Esophagus squamous epithelium (tissue), 5 donors: Measurements from ENCODE around the gene ST3GAL3. TPM values are rescaled to one million over a fixed set of nuclear protein-coding genes. Genes with fewer than 3 reads are reported as not detected.

ENCODE experiments used
- DNase-seq: peaks from one replicate; lab custom pipeline; 2025; lab: John Stamatoyannopoulos, UW
- H3K27ac ChIP-seq, 4 donors: fragments of 200-600 bp; sonication (generic); one replicate each; pipeline ENCODE4 v1.5.1; 2016 to 2019; ENCODE audit warnings: mild to moderate bottlenecking in 1 of 4
- H3K27me3 ChIP-seq, 4 donors: fragments of 200-600 bp; sonication (generic); 1 replicate in 3 of 4; 2 replicates in 1 of 4; pipeline versions ENCODE4 v1.5.1 to v1.6.0; 2017 to 2021; ENCODE audit warnings: antibody characterized with exemption in 1 of 4
- H3K36me3 ChIP-seq, 3 donors: fragments of 200-600 bp; sonication (generic); one replicate each; pipeline ENCODE4 v1.5.1; 2016 to 2019
- H3K4me1 ChIP-seq, 3 donors: fragments of 200-600 bp; sonication (generic); one replicate each; pipeline ENCODE4 v1.5.1; 2017 to 2019
- H3K4me3 ChIP-seq, 4 donors: fragments of 200-600 bp; sonication (generic); 1 replicate in 3 of 4; 2 replicates in 1 of 4; pipeline ENCODE4 v1.5.1; 2016 to 2019; ENCODE audit warnings: mild to moderate bottlenecking in 2 of 4, moderate library complexity in 1 of 4
- H3K9me3 ChIP-seq, 3 donors: fragments of 200-600 bp; sonication (generic); one replicate each; pipeline ENCODE4 v1.5.1; 2016 to 2019
- POLR2A ChIP-seq, 4 donors: fragments of 450-650 bp; IDR thresholded peaks; one replicate each; pipeline ENCODE4 v1.6.1; 2017; ENCODE audit warnings: antibody characterized with exemption in 4 of 4, mild to moderate bottlenecking in 4 of 4, moderate library complexity in 3 of 4
- WGBS, 2 donors: methylation state at CpG; one replicate each; pipeline ENCODE4 v1.1.5; 2018; 5-methylcytosine and 5-hydroxymethylcytosine counted together
- intact Hi-C: fragments of 100-400 bp; cut with DNase I; formaldehyde crosslinking; loops from one replicate; pipeline ENCODE4 v1.15.0; 2022
- total RNA-seq, 4 donors: library from RNA; depleted of rRNA; stranded (reverse); fragments of >200 nt; gene quantifications; one replicate each; pipeline ENCODE4 v1.1.0, GENCODE V29; 2016
- TF ChIP-seq, protein P1 (sequence below), 6 experiments: fragments of 450-650 bp in 4 of 6; fragments of 200-600 bp in 2 of 6; sonication (generic) in 2 of 6; IDR thresholded peaks; one replicate each; pipeline ENCODE4 v1.5.1; 2016 to 2019; ENCODE audit warnings: antibody characterized with exemption in 6 of 6, mild to moderate bottlenecking in 4 of 6, moderate library complexity in 4 of 6
- donor health status: DM: yes; HTN: yes; CAD: no.

The ST3GAL3 gene
- total RNA-seq, 4 donors from 2014 or later: 2.8 to 10.7 (median 7.1) TPM

DNA sequence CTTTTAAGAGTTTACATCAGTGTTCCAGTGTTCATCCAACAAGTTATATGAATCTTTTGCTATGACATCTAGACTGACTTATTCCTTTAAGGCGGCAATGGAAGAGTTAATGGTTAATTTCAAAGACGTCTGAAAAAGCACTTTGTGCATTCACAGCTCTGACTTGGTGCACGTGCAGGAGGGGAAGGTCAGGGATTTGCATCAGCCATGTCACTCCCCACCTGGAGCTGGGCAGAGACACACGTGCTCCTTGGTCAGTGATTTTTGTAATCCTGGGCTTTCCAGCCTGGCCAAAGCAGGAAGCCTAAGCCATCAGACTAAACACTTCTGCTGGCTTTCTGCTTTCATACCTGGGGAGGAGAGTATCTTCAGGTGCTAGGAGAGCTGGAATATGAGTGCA, 96.3 kb downstream of the ST3GAL3 start:
- H3K27ac ChIP-seq: no peak overlapping the region
- peaks cover 0 to 9% (median 4%) of the 10 kb centered on the region in 3 donors for H3K4me1 ChIP-seq
- no peaks in the 10 kb centered on the region for H3K27me3 ChIP-seq
- H3K9me3 ChIP-seq: no peaks in the 10 kb centered on the region
- H3K4me3 ChIP-seq: no peak overlapping the region
- DNase-seq: no peak
- no peaks in the 10 kb centered on the region for H3K36me3 ChIP-seq
- TF ChIP-seq, protein P1, sequence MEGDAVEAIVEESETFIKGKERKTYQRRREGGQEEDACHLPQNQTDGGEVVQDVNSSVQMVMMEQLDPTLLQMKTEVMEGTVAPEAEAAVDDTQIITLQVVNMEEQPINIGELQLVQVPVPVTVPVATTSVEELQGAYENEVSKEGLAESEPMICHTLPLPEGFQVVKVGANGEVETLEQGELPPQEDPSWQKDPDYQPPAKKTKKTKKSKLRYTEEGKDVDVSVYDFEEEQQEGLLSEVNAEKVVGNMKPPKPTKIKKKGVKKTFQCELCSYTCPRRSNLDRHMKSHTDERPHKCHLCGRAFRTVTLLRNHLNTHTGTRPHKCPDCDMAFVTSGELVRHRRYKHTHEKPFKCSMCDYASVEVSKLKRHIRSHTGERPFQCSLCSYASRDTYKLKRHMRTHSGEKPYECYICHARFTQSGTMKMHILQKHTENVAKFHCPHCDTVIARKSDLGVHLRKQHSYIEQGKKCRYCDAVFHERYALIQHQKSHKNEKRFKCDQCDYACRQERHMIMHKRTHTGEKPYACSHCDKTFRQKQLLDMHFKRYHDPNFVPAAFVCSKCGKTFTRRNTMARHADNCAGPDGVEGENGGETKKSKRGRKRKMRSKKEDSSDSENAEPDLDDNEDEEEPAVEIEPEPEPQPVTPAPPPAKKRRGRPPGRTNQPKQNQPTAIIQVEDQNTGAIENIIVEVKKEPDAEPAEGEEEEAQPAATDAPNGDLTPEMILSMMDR (IDR thresholded peaks at IDR 0.05): no peak
- TF ChIP-seq POLR2A (IDR thresholded peaks at IDR 0.05): no peak
- intact Hi-C loops: no loop called here
- WGBS, 2 donors: 75 to 90% methylated on average over 4 of the region's 4 CpGs

DNA sequence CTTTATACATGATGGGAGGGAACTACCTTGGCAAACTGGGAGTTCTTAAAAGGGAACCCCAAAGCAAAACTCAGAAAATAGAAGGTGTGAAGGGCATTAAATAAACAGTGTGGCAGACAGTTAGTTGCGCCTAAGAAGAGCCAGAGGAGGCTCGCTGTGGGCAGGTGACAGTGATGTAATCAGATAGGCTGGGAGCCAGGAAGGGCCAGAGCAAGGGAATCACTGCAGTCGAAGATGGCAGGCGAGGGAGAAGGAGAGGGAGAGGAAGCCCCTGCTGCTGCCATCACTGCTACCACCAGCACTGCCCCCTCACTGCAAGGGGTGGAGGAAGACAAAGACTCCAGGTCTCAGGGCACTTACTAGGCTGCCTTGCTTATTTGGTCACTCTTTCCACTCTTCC, 97.2 kb downstream of the ST3GAL3 start:
- intact Hi-C loops: no loop called here
- 84 to 88% methylated on average over 4 of the region's 4 CpGs for WGBS, 2 donors
- Histone ChIP-seq H3K4me3 (no peak overlapping the region), H3K4me1 (peaks cover 0 to 9% (median 4%) of the 10 kb centered on the region in 3 donors), H3K27me3 (no peaks in the 10 kb centered on the region), H3K36me3 (no peaks in the 10 kb centered on the region), H3K9me3 (no peaks in the 10 kb centered on the region), H3K27ac (no peak overlapping the region)
- TF ChIP-seq, protein P1 (IDR thresholded peaks at IDR 0.05): no peak
- TF ChIP-seq POLR2A (IDR thresholded peaks at IDR 0.05): no peak
- DNase-seq: no peak

DNA sequence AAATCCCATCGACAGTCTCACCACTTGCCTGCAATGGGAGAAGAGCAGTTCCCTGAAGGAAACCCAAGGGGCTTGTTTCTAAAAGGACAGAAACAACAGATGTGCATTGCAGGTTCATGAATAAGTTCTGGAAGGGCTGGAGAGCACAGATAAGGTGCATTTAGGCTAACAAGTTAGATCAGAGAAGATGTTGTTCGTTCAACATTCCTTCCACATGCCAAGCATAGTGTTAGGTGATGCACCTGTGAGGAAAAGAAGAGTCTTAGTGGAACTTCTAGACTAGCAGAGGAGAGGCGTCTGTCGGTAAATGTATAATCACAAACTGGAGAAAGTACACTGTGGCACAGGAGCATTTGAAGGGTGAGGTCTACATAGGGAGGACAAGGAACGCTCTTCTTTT, 98.0 kb downstream of the ST3GAL3 start:
- WGBS, 2 donors: 93 to 99% methylated on average over 5 of the region's 5 CpGs

DNA sequence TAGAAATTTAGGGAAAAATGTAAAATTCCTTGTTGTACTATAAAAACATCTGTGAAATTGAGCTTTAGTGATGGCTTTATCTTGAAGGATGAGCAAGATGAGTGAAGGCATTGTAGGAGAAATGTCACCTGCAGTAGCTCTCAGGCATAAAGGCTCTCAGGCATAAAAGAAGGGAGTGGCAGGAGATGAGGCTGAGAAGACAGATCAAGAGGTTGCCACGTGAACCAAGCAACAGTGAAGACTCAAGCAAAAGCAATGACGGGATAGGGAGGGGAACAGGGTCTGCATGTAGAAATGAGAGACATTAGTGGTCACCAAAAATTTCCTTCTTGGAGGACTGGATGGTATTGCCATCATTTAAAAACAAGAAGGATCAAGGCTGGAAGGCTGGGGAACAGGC, 98.8 kb downstream of the ST3GAL3 start:
- Histone ChIP-seq H3K4me3 (no peak overlapping the region), H3K27ac (no peak overlapping the region), H3K4me1 (no peaks in the 10 kb centered on the region), H3K27me3 (no peaks in the 10 kb centered on the region), H3K36me3 (no peaks in the 10 kb centered on the region), H3K9me3 (no peaks in the 10 kb centered on the region)
- no peak for TF ChIP-seq POLR2A (IDR thresholded peaks at IDR 0.05)
- TF ChIP-seq, protein P1 (IDR thresholded peaks at IDR 0.05): no peak
- intact Hi-C loops: no loop called here
- no peak for DNase-seq
- WGBS, 2 donors: 90 to 97% methylated on average over 2 of the region's 2 CpGs

More for the DNA sequence above, 98.0 kb downstream of the ST3GAL3 start:
- DNase-seq: no peak
- H3K9me3 ChIP-seq: no peaks in the 10 kb centered on the region
- no peak for TF ChIP-seq POLR2A (IDR thresholded peaks at IDR 0.05)
- TF ChIP-seq, protein P1 (IDR thresholded peaks at IDR 0.05): no peak
- intact Hi-C loops: no loop called here
- H3K36me3 ChIP-seq: no peaks in the 10 kb centered on the region
- H3K4me3 ChIP-seq: no peak overlapping the region
- no peak overlapping the region for H3K27ac ChIP-seq
- H3K4me1 ChIP-seq: peaks cover 0 to 1% (median 0%) of the 10 kb centered on the region in 3 donors
- H3K27me3 ChIP-seq: no peaks in the 10 kb centered on the region

DNA sequence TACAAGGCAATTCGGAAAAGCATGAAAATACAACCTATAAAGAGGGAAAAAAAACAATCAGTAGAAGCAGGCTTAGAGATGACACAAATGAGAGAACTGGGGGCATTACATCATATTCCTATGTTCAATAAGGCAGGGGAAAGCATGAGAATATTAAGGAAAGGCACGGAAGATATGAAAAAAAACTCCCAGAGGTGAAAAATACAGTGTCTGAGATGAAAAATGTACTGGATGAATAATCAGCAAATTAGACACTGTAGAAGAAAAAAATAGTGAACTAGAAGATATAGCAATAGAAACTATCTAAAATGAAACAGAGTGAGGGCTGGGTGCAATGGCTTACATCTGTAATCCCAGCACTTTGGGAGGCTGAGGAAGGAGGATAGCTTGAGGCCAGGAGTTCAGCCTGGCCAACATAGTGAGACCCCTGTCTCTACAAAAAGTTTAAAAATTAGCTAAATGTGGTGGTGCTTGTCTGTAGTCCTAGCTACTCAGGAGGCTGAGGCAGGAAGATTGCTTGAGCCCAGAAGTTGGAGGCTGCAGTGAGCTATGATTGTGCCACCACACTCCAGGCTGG, 101.8 kb downstream of the ST3GAL3 start:
- TF ChIP-seq, protein P1 (IDR thresholded peaks at IDR 0.05): no peak
- TF ChIP-seq POLR2A (IDR thresholded peaks at IDR 0.05): no peak
- 95 to 100% methylated on average over 2 of the region's 2 CpGs for WGBS, 2 donors
- Histone ChIP-seq H3K27me3 (no peaks in the 10 kb centered on the region), H3K27ac (no peak overlapping the region), H3K36me3 (no peaks in the 10 kb centered on the region), H3K4me3 (no peak overlapping the region), H3K9me3 (no peaks in the 10 kb centered on the region), H3K4me1 (no peaks in the 10 kb centered on the region)
- DNase-seq: no peak
- intact Hi-C loops: no loop called here
